Measurements from ENCODE around the gene TM4SF5. TPM values are rescaled to one million over a fixed set of nuclear protein-coding genes. Genes with fewer than 3 reads are reported as not detected.

Gene TM4SF5, protein sequence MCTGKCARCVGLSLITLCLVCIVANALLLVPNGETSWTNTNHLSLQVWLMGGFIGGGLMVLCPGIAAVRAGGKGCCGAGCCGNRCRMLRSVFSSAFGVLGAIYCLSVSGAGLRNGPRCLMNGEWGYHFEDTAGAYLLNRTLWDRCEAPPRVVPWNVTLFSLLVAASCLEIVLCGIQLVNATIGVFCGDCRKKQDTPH
- not detected in 2 replicates for total RNA-seq

GRCh38 chr17:4771519-4772234, at the start of gene TM4SF5:
TSS of gene TM4SF5 (plus strand) at chr17:4771886. CDS start at chr17:4771923, 37 bp downstream.
- DNase-seq (ENCODE audit: low read depth, low spot score) = no peak

- no peak for DNase-seq (ENCODE audit: low read depth, low spot score)
Observed at GRCh38 chr17:4722678-4723240, 48.9 kb upstream of the TM4SF5 start.

DNA sequence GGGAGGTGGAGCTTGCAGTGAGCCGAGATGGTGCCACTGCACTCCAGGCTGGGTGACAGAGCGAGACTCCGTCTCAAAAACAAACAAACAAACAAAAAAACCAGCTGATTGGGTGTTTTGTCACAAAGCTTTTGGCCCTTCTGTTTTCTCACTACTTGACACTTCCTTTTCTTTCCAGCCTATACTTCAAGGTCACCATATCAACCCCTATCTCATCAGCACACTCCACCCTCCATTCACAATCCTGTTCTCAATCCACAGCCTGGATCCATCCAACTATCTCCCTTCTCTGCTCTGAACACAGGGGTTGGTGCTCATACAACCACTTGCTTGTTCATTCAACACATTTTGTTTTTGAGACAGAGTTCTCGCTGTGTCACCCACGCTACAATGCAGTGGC, 47.0 kb upstream of the TM4SF5 start:
- DNase-seq (ENCODE audit: low read depth, low spot score) = no peak

- DNase-seq (ENCODE audit: low read depth, low spot score) = no peak
Observed at GRCh38 chr17:4725646-4726310, 45.9 kb upstream of the TM4SF5 start.

DNA sequence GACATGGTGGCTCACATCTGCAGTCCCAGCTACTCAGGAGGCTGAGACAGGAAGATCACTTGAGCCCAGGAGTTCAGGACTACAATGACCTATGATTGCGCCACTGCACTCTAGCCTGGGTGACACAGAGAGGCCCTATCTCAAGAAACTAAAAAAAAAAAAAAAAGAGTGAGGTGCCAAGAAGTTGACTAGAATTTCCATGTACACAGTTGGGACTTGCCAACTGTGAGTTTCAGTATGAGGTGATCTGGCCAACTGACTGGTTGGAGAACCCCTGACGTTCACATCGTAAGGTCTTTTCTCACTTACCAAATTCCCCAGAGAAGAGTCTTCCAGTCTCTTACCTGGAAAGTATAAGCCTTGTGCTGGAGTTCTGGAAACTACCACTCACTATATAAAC, 43.6 kb upstream of the TM4SF5 start:
- DNase-seq (ENCODE audit: low read depth, low spot score) = no peak

- DNase-seq (ENCODE audit: low read depth, low spot score) = no peak
Observed at GRCh38 chr17:4733073-4733531, 38.6 kb upstream of the TM4SF5 start.

- no peak for DNase-seq (ENCODE audit: low read depth, low spot score)
Observed at GRCh38 chr17:4734857-4735475, 36.7 kb upstream of the TM4SF5 start.

- DNase-seq (ENCODE audit: low read depth, low spot score) = no peak
Observed at GRCh38 chr17:4735876-4736651, 35.6 kb upstream of the TM4SF5 start.

DNA sequence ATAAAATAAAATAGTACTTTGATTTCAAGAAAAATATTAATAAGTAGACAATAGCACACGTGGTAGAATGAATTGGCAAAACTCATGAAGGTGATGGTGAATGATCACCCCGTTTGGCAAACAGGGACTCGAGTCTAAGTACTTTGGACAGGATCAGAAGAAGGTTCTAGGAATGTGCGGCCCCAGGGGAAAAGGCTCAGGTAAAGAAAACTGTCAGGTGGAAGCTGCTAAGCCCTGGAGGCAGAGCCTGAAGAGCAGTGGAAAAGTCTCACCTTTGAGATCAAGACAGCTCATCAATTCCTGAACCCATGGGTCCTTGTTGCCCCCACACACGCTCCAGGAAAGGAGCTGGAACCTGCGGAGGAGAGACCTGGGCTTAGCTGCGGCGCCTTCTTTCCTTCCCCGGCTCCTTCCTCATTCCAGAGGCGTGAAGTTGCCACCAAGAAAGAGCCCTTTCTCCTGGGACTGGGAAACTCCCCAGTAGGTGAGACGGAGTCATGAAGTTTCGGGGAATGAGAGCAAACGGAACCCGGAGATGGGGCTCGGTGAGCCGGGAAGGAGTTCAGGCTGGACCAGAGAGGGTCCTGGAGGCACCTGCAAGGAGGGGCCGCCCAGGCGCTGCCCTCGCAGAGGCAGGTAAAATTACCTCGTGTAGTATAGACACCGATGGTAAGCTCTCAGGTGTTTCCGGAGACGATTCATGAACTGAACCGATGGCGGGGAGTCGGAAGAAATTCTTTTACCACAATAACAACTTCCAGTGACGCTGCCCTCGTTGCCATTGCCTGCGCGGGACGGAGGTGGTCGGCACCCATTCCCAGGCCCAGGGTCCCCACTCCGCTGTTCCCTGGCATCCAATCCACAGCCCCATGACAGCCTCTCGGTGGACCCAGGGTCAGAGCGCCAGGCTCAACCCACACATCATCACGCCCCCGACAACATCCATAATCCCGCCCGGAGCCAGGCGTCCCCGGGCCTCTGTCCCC, 33.3 kb upstream of the TM4SF5 start:
- DNase-seq (ENCODE audit: low read depth, low spot score) = no peak

DNA sequence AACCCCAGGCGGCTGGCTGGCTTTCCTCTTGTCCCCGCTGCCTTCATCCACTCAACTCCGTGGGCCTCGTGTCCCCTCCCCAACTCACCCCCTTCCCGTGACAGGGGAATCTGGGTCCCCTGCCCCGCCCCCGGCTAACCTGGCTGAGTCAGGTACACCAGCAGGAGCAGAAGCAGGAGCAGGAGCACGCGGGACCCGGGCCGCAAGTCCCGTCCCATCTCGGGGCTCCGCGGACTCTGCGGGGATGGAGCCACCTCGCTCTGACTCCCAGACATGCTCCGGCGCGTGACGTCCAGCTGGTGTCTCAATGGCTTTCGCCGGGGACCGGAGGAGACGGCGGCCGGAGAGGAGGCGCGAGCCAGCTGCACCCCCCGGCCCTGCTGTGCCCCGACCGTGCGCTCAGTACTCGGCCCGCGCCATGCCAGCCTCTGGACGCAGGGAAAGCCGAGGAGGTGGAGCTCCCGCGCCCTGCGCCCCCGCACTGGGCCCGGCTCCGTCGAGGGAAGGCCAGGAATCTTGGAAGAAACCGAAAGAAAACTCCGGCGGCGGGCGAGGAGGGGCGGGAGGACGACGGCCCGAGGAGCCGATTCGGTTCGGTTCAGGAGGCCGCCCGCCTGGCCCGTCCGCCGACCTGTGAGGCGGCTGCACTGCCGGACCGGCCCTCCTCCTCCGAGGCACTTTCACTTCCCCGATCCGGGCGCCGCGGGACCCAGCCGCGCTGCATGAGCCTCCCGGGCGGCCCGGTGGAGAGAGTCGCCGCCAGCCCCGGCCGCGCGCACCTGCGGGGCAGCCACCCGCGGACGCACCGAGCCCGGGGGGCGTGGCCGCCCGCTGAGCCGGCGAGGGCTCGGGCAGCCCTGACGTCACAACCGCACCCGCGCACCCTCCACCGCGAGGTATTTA, 32.3 kb upstream of the TM4SF5 start, which contains the start of the genes CXCL16 and ZMYND15:
Gene CXCL16 (minus strand): TSS at position 807 of the 903 bp plus-strand sequence. CDS start 589 bp downstream, at position 218.
Gene ZMYND15 (plus strand): TSS at position 712 of the 903 bp plus-strand sequence. CDS start 716 bp downstream, outside the sequence.
- DNase-seq (ENCODE audit: low read depth, low spot score) = no peak

DNA sequence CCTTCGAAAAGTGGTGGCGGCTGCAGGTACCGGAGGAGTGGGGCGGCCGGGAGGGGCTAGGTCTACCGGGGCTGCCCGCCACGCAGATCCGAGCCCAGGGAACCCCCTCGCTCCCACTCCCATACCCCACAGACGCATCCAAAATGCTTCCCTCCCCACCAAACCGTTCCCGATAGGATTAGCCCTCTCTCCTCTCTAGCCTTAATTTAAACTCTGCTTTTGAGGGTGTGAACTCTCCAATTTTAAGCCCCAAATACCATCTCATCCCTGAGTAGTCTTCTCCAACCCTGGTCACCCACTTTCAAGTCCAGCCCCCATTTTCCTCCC, 31.7 kb upstream of the TM4SF5 start:
- no peak for DNase-seq (ENCODE audit: low read depth, low spot score)

DNA sequence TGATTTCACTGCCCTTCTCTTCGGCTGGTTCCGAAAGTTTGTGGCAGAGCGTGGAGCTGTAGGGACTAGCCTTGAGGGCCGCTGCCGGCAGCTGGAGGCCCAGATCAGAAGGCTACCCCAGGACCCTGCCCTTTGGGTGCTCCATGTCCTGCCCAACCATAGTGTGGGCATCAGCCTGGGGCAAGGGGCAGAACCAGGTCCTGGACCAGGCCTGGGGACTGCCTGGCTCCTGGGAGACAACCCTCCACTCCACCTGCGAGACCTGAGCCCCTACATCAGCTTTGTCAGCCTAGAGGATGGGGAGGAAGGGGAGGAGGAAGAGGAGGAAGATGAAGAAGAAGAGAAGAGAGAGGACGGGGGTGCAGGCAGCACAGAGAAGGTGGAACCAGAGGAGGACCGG, 31.1 kb upstream of the TM4SF5 start:
- no peak for DNase-seq (ENCODE audit: low read depth, low spot score)

GRCh38 chr17:4741544-4741943, 30.1 kb upstream of the TM4SF5 start:
- no peak for DNase-seq (ENCODE audit: low read depth, low spot score)

DNA sequence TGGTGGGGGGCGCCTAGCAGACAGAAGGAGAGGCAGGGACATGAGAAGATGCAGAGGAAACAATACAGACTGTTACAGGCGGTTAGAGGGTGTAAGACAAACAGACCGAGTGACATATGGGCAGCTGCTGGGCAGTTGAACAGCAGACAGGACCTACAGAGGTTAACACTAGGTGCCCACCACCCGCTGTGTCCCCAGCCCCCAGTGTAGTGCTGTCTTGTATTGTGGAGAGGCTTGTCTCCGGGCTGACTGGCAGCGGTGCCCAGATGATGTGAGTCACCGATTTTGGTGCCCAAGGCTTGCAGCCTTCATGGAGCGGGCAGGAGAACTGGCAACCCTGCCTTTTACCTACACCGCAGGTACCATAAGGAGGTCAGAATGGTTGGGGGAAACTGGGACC, 29.6 kb upstream of the TM4SF5 start:
- no peak for DNase-seq (ENCODE audit: low read depth, low spot score)

DNA sequence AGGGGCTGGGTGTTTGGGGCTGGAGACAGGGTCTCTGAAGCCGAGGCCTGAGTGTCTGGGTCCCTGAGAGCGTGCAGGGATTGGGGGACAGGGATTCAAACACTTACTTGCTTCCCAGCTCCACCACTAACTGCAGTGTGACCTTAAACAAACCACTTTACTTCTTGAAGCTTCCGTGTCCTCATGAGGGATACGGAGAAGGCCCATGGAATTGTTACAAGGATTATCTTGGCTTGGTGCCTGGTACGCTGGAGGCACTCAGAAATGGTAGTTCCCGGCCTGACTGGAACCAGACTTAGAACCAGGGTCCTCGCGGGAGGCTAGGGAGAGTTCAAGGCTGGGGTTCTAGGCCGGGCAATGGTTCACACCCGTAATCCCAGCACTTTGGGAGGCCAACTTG, 29.1 kb upstream of the TM4SF5 start:
- no peak for DNase-seq (ENCODE audit: low read depth, low spot score)

- DNase-seq (ENCODE audit: low read depth, low spot score) = no peak
Observed at GRCh38 chr17:4743216-4743615, 28.5 kb upstream of the TM4SF5 start.

- DNase-seq (ENCODE audit: low read depth, low spot score) = no peak
Observed at GRCh38 chr17:4743898-4744297, 27.8 kb upstream of the TM4SF5 start.

Measured in pulmonary artery endothelial cell (primary cell).